Subcutaneous preadipocyte (primary cell): ENCODE measurements around the gene LEKR1. TPM values are rescaled to one million over a fixed set of nuclear protein-coding genes. Genes with fewer than 3 reads are reported as not detected.

Experiments used
- small RNA-seq: library from RNA; depleted of rRNA; stranded (forward); fragments of <200 nt; gene quantifications from one replicate; pipeline ENCODE3, GENCODE V24; 2012
- total RNA-seq: library from RNA; depleted of rRNA; stranded (reverse); fragments of >200 nt; gene quantifications from 2 replicates; pipeline ENCODE4 v1.2.3, GENCODE V29; 2012

LEKR1 gene
- 0.20 and 2.2 TPM in 2 replicates for total RNA-seq

GRCh38 chr3:156826144-156826895, at the start of gene LEKR1:
Gene LEKR1 (plus strand): TSS chr3:156826353. CDS start chr3:156829330, 2,977 bp downstream.

Small RNA genes within 50 kb of the gene (small RNA-seq; reads per million reads assigned to genes)
- not detected for gene KLF3P2

Other genes with a start within 250 kb of the LEKR1 start
- 16.5 and 30.5 TPM in 2 replicates for gene TIPARP, start 151.8 kb upstream of the LEKR1 start, total RNA-seq